Activated naive CD4-positive, alpha-beta T cell treated with anti-CD3 and anti-CD28 coated beads, Interleukin-2, amount 50 U/mL, for 16 hours (primary cell): Measurements from ENCODE around the gene MCF2L.

Experiments
- DNase-seq: peaks from one replicate; pipeline ENCODE4 v3.0.0-alpha.2; 2020

The MCF2L gene

GRCh38 chr13:112943309-112944125, 25.5 kb upstream of the MCF2L start:
- peak; percentile 28 for DNase-seq

- DNase-seq = no peak
Observed at GRCh38 chr13:112947796-112948195, 21.2 kb upstream of the MCF2L start.

- no peak for DNase-seq
Observed at GRCh38 chr13:112951674-112952371, 17.2 kb upstream of the MCF2L start.

GRCh38 chr13:112952759-112953551, 16.1 kb upstream of the MCF2L start:
- DNase-seq = no peak

GRCh38 chr13:112953591-112954487, 15.2 kb upstream of the MCF2L start:
- DNase-seq = no peak

GRCh38 chr13:112954488-112955270, 14.3 kb upstream of the MCF2L start:
- no peak for DNase-seq

- no peak for DNase-seq
Observed at GRCh38 chr13:112955271-112955937, 13.6 kb upstream of the MCF2L start.

- DNase-seq = no peak
Observed at GRCh38 chr13:112955956-112956355, 13.1 kb upstream of the MCF2L start.

GRCh38 chr13:112956571-112957294, 12.3 kb upstream of the MCF2L start:
- no peak for DNase-seq

GRCh38 chr13:112957295-112957677, 11.7 kb upstream of the MCF2L start:
- no peak for DNase-seq

GRCh38 chr13:112958127-112958989, 10.7 kb upstream of the MCF2L start:
- no peak for DNase-seq

- no peak for DNase-seq
Observed at GRCh38 chr13:112959206-112959605, 9.8 kb upstream of the MCF2L start.

GRCh38 chr13:112959701-112960542, 9.1 kb upstream of the MCF2L start:
- DNase-seq = no peak

- DNase-seq = no peak
Observed at GRCh38 chr13:112960706-112961105, 8.3 kb upstream of the MCF2L start.

- no peak for DNase-seq
Observed at GRCh38 chr13:112961457-112962369, 7.3 kb upstream of the MCF2L start.

GRCh38 chr13:112962396-112962795, 6.6 kb upstream of the MCF2L start:
- DNase-seq = no peak

- no peak for DNase-seq
Observed at GRCh38 chr13:112962911-112963625, 5.9 kb upstream of the MCF2L start.
